Measurements from ENCODE around the gene MTHFD2L.
"Not testable (repeated sequence)": the region's sequence is repeated elsewhere in the genome, so short reads cannot be mapped to it uniquely, and the experiment has no call there.

MTHFD2L gene

GRCh38 chr4:74157561-74158465 is at the start of gene MTHFD2L:
MTHFD2L (plus strand) TSS chr4:74158118; CDS start chr4:74158139, 21 bp downstream.
- in situ Hi-C loops (cut with MboI; ENCODE audit: low sequenced_read_pairs): no loop called here

GRCh38 chr4:74108457-74109115 is 49.3 kb upstream of the MTHFD2L start:
- in situ Hi-C loops (cut with MboI; ENCODE audit: low sequenced_read_pairs): no loop called here

GRCh38 chr4:74109116-74109869 is 48.6 kb upstream of the MTHFD2L start:
- in situ Hi-C loops (cut with MboI; ENCODE audit: low sequenced_read_pairs): no loop called here

- in situ Hi-C loops (cut with MboI; ENCODE audit: low sequenced_read_pairs): no loop called here
These were observed 47.9 kb upstream of the MTHFD2L start for GRCh38 chr4:74109870-74110605.

GRCh38 chr4:74110670-74111069 is 47.2 kb upstream of the MTHFD2L start:
- in situ Hi-C loops (cut with MboI; ENCODE audit: low sequenced_read_pairs): no loop called here

- in situ Hi-C loops (cut with MboI; ENCODE audit: low sequenced_read_pairs): no loop called here
These were observed 46.5 kb upstream of the MTHFD2L start for GRCh38 chr4:74111306-74111975.

GRCh38 chr4:74111990-74112389 is 45.9 kb upstream of the MTHFD2L start:
- in situ Hi-C loops (cut with MboI; ENCODE audit: low sequenced_read_pairs): no loop called here

GRCh38 chr4:74112399-74113105 is 45.4 kb upstream of the MTHFD2L start:
- in situ Hi-C loops (cut with MboI; ENCODE audit: low sequenced_read_pairs): no loop called here

- in situ Hi-C loops (cut with MboI; ENCODE audit: low sequenced_read_pairs): no loop called here
These were observed 43.7 kb upstream of the MTHFD2L start for GRCh38 chr4:74114234-74114633.

GRCh38 chr4:74117024-74117534 is 40.8 kb upstream of the MTHFD2L start:
- in situ Hi-C loops (cut with MboI; ENCODE audit: low sequenced_read_pairs): no loop called here

GRCh38 chr4:74118600-74119338 is 39.1 kb upstream of the MTHFD2L start:
- in situ Hi-C loops (cut with MboI; ENCODE audit: low sequenced_read_pairs): no loop called here

- in situ Hi-C loops (cut with MboI; ENCODE audit: low sequenced_read_pairs): no loop called here
These were observed 37.8 kb upstream of the MTHFD2L start for GRCh38 chr4:74120086-74120485.

GRCh38 chr4:74121643-74122579 is 36.0 kb upstream of the MTHFD2L start:
- in situ Hi-C loops (cut with MboI; ENCODE audit: low sequenced_read_pairs): no loop called here

GRCh38 chr4:74123065-74123728 is 34.7 kb upstream of the MTHFD2L start:
- in situ Hi-C loops (cut with MboI; ENCODE audit: low sequenced_read_pairs): no loop called here

GRCh38 chr4:74125029-74125428 is 32.9 kb upstream of the MTHFD2L start:
- in situ Hi-C loops (cut with MboI; ENCODE audit: low sequenced_read_pairs): no loop called here

- in situ Hi-C loops (cut with MboI; ENCODE audit: low sequenced_read_pairs): no loop called here
These were observed 30.2 kb upstream of the MTHFD2L start for GRCh38 chr4:74127745-74128144.

- in situ Hi-C loops (cut with MboI; ENCODE audit: low sequenced_read_pairs): not testable (repeated sequence)
These were observed 27.1 kb upstream of the MTHFD2L start for GRCh38 chr4:74130843-74131242.

Data from hTERT RPE-1 (cell line).